Stimulated activated CD4-positive, alpha-beta T cell treated with anti-CD3 and anti-CD28 coated beads, Interleukin-4, amount 100 ng/mL, for 24 hours (primary cell): Measurements from ENCODE around the gene UBE2N.
"Not testable (repeated sequence)": the region's sequence is repeated elsewhere in the genome, so short reads cannot be mapped to it uniquely, and the experiment has no call there.

Experiments used
- DNase-seq: peaks from one replicate; pipeline ENCODE4 v3.0.0-alpha.2; 2020

The UBE2N gene

GRCh38 chr12:93442411-93443340, 929 bp upstream of the UBE2N start:
- DNase-seq, result no peak

- peak; percentile 34 for DNase-seq
These were observed 598 bp downstream of the UBE2N start for GRCh38 chr12:93441081-93441616.

DNA sequence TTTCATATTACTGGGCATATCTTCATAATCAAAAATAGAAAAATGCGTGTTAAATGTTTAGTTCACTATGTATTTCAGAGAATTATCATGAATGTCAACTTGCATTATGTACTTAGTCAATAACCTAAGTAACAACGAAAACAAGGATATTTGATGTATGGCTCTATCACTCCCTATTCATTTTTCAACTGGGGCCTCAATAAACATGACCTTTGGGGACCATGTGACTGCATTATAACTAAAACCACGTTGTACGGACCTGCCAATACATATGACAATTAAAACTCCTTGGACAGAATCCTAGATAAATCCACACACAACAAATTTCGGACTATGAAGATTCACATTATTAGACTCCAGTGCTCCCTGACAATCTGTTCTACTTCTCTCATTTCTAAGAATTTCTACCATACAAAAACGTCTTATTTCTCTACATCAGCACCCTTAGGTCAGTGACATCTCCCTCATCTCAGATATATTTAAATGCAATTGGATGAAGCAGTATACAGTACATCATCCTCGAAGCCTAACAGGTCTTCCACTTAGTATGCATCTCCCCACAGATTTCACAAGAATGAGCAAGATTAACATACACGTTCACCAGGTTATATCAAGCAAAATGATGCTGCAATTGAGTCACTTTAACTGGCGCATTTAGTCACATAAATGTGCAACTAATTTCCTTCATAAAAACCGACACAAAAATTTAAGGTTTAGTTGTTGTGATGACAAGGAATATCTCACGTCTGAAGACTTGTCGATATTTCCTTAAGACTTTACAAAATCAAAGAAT, 1.5 kb downstream of the UBE2N start:
- no peak for DNase-seq

DNA sequence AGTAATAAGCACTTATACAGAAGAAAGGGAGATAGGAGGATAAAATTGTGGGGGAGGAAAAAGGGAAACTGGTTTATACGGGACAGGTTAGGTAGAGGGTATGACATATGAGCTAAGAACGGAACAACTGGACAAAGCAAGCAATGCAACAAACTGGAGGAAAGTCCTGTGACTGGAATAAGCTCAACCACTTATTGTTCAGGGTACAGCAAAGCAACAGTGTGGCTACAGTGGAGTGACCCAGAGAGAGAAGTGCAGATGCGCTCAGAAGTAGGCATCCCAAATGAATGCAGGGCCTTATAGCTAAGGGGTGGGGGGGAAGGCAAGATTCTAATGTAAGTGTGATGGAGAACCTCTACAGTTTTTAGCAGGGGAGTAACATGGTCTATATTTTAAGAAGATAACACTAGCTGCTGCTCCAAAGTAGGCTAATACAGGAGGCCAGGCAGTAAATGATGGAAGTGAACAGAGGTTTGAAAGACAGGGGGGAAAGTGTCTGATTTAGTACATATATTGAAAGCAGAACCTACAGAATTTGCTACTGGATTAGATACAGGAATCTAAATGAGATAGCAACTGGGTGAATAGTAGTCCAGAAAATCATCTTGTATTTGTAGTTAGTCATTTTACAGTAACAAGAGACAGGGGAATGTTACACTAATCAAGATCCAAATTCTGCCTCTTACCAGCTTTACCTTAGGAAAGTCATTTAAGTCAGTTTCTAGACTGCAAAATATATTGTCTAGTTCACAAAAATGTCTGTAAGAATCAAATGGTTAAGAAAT, 3.3 kb downstream of the UBE2N start:
- DNase-seq, result no peak

GRCh38 chr12:93434256-93434865, 7.4 kb downstream of the UBE2N start:
- no peak for DNase-seq

GRCh38 chr12:93432031-93432430, 9.7 kb downstream of the UBE2N start:
- not testable (repeated sequence) for DNase-seq

- no peak for DNase-seq
These were observed 11.5 kb downstream of the UBE2N start for GRCh38 chr12:93430280-93430679.

GRCh38 chr12:93429852-93430251, 11.9 kb downstream of the UBE2N start:
- no peak for DNase-seq

DNA sequence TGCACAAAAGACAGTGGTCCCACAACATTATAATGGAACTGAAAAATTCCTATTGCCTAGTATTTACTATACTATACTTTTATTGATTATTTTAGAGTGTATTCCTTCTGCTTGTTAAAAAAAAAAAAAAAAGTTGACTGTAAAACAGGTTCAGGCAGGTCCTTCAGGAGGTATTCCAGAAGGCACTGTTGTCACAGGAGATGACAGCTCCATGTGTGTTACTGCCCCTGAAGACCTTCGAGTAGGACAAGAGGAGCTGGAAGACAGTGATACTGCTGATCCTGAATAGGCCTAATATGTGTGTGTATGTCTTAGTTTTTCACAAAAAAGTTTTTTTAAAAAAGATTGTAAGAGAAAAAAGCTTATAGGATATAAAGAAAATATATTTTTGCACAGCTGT, 12.3 kb downstream of the UBE2N start:
- DNase-seq, result no peak

GRCh38 chr12:93427779-93428564, 13.8 kb downstream of the UBE2N start:
- DNase-seq, result no peak

- DNase-seq, result no peak
These were observed 15.3 kb downstream of the UBE2N start for GRCh38 chr12:93426412-93426805.

DNA sequence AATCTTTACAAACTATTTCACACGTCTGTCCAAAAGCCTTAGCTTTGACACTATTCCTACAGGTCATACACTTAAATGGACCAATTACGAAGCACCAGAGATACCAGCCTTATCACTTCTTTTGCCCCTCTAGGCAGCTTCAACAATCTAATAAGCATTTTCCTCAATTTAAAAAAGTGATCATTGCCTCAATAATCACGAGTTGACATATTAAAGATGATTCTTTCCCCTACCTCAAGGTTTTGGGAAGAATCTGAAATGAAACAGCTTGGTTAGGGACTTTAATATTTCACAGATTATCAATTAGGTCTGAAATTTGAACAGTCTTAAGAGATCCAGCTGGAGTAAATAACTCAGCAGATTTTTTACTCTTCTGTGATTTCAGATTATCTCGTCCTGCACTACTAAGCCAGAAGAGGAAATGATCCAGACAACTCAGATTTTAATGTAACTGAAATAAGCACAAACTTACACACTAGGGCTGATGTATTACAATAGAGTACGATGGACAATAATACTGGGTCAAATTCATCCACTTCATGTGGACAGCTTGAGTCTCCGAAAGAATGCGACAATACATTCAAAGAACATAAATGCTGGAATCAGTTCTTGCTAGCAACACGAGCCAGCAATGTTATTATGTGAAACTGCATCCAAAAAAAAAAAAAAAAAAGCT, 15.9 kb downstream of the UBE2N start:
- DNase-seq, result no peak

- DNase-seq, result no peak
These were observed 19.7 kb downstream of the UBE2N start for GRCh38 chr12:93422050-93422449.

DNA sequence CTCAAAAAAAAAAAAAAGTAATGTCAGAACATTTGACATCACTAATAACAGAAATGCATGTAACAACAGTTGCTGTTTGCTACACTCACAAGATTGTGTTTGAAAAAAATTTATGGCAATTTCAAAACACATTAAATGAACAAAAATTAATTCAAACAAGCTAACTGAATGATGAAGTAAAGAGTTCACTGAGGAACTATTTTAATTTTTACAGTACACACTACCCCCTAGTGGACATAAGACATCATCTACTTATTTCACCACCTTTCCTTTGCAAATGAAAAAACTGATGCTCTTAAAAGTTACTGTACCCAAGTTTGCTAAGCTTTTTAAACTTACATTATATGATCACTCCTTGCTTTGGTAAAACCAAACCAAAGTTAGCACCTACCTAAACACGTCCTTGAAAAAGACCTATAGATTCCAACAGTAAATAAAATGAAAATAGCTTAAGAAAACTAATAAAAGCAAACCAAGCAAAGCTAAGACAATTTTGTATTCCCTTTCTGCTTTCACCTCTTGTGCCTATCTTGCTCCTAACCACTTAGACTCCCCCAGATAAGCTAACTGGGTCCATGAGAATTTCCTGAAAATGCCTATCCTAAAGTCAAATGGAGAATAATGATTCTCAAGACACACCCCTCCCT, 22.2 kb downstream of the UBE2N start:
- no peak for DNase-seq

- DNase-seq, result no peak
These were observed 23.7 kb downstream of the UBE2N start for GRCh38 chr12:93417967-93418480.

GRCh38 chr12:93415723-93416464, 25.9 kb downstream of the UBE2N start:
- DNase-seq, result no peak

DNA sequence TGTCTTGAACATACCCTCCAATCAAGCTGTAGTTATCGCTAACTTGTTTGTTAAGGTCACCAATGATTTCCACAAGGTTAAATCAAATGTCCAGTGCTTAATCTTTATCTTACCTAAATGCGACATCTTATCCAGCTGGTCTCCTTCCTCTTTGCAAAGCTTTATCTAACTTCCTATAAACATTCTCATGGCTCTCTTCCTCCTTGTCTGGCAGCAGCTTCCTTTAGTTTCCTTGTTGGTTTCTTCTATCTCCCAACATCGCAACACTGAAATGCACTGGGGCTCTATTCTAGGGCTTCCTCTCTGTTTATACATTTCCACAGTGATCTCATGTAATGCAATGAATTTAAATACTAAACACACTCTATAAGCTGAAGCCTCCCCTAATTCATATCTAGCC, 28.7 kb downstream of the UBE2N start:
- no peak for DNase-seq

- DNase-seq, result not testable (repeated sequence)
These were observed 29.4 kb downstream of the UBE2N start for GRCh38 chr12:93412396-93412795.

GRCh38 chr12:93411060-93411459, 30.7 kb downstream of the UBE2N start:
- DNase-seq, result not testable (repeated sequence)
